Measurements from ENCODE around the gene PER1.

PER1 gene

GRCh38 chr17:8122924-8123694 lies 29.1 kb downstream of the PER1 start:
- DNase-seq (ENCODE audit: insufficient read length, low spot score) (no peak), FAIRE-seq (no peak)
- TF ChIP-seq TAF1 (IDR thresholded peaks at IDR 0.05; ENCODE audit: low read depth, low read length) (no peak), SPI1 (IDR thresholded peaks at IDR 0.05; ENCODE audit: low read depth, low read length) (no peak), POLR2A (IDR thresholded peaks at IDR 0.05; ENCODE audit: low read depth, low read length) (no peak), POU2F2 (IDR thresholded peaks at IDR 0.05; ENCODE audit: low read depth, low read length) (no peak), PAX5 (IDR thresholded peaks at IDR 0.05; ENCODE audit: insufficient read depth, low read length, severe bottlenecking) (no peak), POLR2AphosphoS5 (IDR thresholded peaks at IDR 0.05; ENCODE audit: low read depth, low read length) (no peak)

DNA sequence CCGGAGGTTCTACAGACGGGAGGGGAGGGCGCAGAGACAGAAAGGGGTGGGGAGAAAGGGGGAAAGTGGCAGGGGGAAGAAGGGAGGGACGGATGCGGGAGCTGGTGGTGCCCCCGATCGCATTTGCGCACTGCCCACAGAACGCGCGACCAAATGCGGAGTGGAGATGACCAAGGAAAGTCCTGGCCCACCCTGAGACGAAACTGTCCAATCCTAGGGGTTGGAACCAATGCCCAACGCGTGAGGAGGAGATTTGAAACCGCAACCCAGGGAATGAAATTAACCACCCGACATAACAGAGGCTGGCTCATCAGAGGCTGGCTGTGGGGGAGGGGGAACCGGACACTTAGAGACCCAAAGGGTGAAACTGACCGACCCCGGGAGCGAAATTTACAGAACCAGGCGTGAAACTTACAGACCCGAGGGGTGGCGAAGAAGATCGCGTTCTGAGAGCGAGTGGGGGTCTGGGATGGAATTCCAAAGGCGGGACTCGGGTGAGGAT lies 29.7 kb downstream of the PER1 start:
- TF ChIP-seq POU2F2 (IDR thresholded peaks at IDR 0.05; ENCODE audit: low read depth, low read length) (no peak), SPI1 (IDR thresholded peaks at IDR 0.05; ENCODE audit: low read depth, low read length) (no peak), TAF1 (IDR thresholded peaks at IDR 0.05; ENCODE audit: low read depth, low read length) (no peak), POLR2A (IDR thresholded peaks at IDR 0.05; ENCODE audit: low read depth, low read length) (no peak), PAX5 (IDR thresholded peaks at IDR 0.05; ENCODE audit: insufficient read depth, low read length, severe bottlenecking) (no peak), POLR2AphosphoS5 (IDR thresholded peaks at IDR 0.05; ENCODE audit: low read depth, low read length) (no peak)
- DNase-seq (ENCODE audit: insufficient read length, low spot score) (no peak), FAIRE-seq (no peak)

DNA sequence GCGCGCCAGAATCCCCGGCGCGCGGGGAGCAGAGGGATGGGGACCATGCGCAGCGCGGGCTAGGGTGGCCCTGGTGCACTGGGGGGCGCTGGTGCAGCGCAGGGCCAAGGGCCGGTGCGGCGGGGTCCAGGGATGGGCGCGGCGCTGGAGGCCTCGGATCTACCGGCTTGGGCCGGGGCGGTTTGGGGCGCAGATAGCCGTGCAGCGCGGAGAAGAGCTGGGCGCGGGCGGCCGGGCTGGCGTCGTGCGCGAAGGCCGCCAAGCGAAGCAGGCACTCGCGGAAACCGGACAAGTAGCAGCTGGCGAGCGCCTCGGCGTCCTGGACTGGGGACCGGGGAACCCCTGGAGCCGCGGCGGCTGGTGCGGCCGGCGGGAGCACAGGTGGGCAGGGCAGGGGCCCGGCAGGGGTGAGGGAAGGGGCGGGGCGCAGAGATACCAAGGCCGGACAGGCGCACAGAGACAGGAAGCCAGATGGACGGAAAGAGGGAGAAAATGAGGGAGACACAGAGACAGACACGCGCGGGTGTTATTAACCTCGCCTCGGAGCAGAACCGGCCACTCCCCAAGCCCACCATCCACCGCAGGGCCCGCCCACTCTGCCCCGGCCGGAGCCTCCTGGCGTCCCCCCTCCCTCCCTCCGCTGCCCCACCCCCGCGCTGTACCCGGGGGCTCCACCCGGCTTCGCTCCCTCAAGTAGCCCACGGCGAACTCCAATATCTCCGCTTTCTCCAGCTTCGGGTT lies 30.4 kb downstream of the PER1 start:
- FAIRE-seq: peak; percentile 54
- DNase-seq (ENCODE audit: insufficient read length, low spot score): no peak

DNA sequence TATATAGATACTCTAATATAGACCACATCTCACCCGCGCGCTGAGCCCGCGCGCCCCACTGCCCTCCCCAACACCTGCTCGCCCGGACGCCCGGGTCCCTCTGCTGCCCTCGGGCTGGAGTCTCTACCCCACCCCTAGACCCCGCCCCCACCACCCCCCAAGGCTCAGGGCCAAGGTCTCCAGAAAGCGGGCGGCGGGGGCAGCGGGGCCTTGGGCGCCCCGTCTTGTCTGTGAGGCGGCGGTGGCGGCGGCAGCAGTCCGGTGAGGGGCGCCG lies 30.9 kb downstream of the PER1 start:
- DNase-seq (ENCODE audit: insufficient read length, low spot score) (no peak), FAIRE-seq (no peak)
- TF ChIP-seq POLR2A (IDR thresholded peaks at IDR 0.05; ENCODE audit: low read depth, low read length) (no peak), PAX5 (IDR thresholded peaks at IDR 0.05; ENCODE audit: insufficient read depth, low read length, severe bottlenecking) (no peak), POU2F2 (IDR thresholded peaks at IDR 0.05; ENCODE audit: low read depth, low read length) (no peak), POLR2AphosphoS5 (IDR thresholded peaks at IDR 0.05; ENCODE audit: low read depth, low read length) (no peak), TAF1 (IDR thresholded peaks at IDR 0.05; ENCODE audit: low read depth, low read length) (no peak), SPI1 (IDR thresholded peaks at IDR 0.05; ENCODE audit: low read depth, low read length) (no peak)

More for the DNA sequence above, 30.4 kb downstream of the PER1 start:
- no peak for TF ChIP-seq POLR2A (IDR thresholded peaks at IDR 0.05; ENCODE audit: low read depth, low read length)
- TF ChIP-seq POLR2AphosphoS5 (IDR thresholded peaks at IDR 0.05; ENCODE audit: low read depth, low read length): no peak
- no peak for TF ChIP-seq SPI1 (IDR thresholded peaks at IDR 0.05; ENCODE audit: low read depth, low read length)
- no peak for TF ChIP-seq TAF1 (IDR thresholded peaks at IDR 0.05; ENCODE audit: low read depth, low read length)
- no peak for TF ChIP-seq POU2F2 (IDR thresholded peaks at IDR 0.05; ENCODE audit: low read depth, low read length)
- TF ChIP-seq PAX5 (IDR thresholded peaks at IDR 0.05; ENCODE audit: insufficient read depth, low read length, severe bottlenecking): no peak

DNA sequence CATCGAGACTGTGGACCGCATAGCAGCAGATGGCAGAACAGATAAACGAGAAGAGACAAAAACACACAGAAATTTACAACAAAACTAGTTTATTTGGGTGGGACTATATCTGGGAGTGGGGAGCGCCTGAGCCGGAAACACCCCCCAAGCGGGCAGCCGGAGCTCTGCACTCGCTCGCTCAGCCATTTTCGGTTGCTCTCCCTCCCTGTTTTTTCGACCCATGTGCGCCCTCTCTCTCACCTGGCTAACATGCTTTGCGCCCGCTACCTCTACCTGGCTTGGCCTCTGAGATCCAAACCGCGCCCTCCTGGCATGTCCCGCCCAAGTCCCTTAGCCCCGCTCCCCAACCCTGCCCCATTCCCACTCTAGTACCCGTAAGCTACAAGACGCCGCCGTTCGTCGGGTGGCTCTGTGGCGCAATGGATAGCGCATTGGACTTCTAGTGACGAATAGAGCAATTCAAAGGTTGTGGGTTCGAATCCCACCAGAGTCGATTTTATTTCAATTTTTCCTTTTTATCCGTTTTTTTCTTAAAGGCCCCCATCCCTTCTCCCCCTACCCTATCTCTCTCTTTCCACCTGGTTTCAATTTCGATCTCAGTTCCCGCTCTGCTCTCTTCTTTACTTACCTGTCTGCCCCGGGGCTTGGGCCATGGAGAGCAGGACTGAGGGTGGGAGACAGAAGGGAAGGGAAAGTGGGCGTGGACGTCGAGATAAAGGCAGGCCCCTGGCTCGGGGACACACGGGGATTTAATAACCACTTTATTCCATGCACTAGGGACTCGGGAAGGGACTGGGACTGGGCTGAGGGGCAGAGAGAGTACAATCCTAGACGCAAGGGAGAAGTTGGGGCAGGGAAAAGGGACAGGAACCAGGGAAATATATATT lies 31.4 kb downstream of the PER1 start:
- FAIRE-seq: no peak
- no peak for TF ChIP-seq POLR2AphosphoS5 (IDR thresholded peaks at IDR 0.05; ENCODE audit: low read depth, low read length)
- TF ChIP-seq TAF1 (IDR thresholded peaks at IDR 0.05; ENCODE audit: low read depth, low read length): no peak
- TF ChIP-seq POU2F2 (IDR thresholded peaks at IDR 0.05; ENCODE audit: low read depth, low read length): no peak
- no peak for TF ChIP-seq PAX5 (IDR thresholded peaks at IDR 0.05; ENCODE audit: insufficient read depth, low read length, severe bottlenecking)
- no peak for TF ChIP-seq SPI1 (IDR thresholded peaks at IDR 0.05; ENCODE audit: low read depth, low read length)
- no peak for TF ChIP-seq POLR2A (IDR thresholded peaks at IDR 0.05; ENCODE audit: low read depth, low read length)
- no peak for DNase-seq (ENCODE audit: insufficient read length, low spot score)

DNA sequence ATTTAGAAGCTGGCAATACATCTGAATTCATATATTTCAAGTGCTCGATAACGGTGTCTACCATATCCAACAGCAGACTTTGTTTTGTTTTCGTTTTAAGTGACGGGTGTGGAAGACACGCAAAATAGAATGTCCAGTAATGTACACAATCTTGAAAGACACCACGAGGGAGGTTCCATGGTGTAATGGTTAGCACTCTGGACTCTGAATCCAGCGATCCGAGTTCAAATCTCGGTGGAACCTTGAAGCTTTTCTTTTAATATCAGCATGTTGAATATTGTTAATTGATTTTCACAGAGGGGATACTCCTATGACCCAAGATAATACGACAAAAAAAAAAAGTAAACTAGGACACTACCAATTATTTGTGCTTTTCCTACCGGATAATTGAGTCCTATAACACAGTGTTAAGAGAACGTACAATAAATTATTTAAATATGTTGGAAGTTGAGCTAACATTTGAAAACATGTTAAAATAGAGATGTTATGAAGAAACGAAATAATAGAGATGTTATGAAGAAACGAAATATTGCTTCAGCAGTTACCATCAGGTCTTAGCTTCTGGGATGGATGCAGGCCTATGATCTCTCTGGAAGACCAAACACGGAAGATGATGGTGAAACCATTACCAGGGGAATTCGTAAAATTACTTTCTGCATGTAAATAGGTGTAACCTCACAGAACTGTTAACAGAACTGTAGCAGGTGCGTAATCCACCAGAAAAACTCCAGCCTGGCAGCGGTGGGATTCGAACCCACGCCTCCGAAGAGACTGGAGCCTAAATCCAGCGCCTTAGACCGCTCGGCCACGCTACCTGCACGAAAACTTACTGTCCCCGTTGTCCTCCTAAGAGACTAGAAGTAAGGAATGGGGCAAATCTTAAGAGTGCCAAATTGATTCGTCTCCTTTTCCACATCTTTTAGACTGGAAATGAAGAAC lies 32.4 kb downstream of the PER1 start:
- DNase-seq (ENCODE audit: insufficient read length, low spot score) (no peak), FAIRE-seq (peak; percentile 91)
- TF ChIP-seq POLR2A (IDR thresholded peaks at IDR 0.05; ENCODE audit: low read depth, low read length): no peak
- no peak for TF ChIP-seq SPI1 (IDR thresholded peaks at IDR 0.05; ENCODE audit: low read depth, low read length)
- no peak for TF ChIP-seq PAX5 (IDR thresholded peaks at IDR 0.05; ENCODE audit: insufficient read depth, low read length, severe bottlenecking)
- no peak for TF ChIP-seq TAF1 (IDR thresholded peaks at IDR 0.05; ENCODE audit: low read depth, low read length)
- no peak for TF ChIP-seq POLR2AphosphoS5 (IDR thresholded peaks at IDR 0.05; ENCODE audit: low read depth, low read length)
- TF ChIP-seq POU2F2 (IDR thresholded peaks at IDR 0.05; ENCODE audit: low read depth, low read length): no peak

GRCh38 chr17:8118769-8119580 lies 33.2 kb downstream of the PER1 start:
- peak; percentile 76 for DNase-seq (ENCODE audit: insufficient read length, low spot score)
- no peak for FAIRE-seq
- TF ChIP-seq SPI1 (IDR thresholded peaks at IDR 0.05; ENCODE audit: low read depth, low read length) (no peak), POU2F2 (IDR thresholded peaks at IDR 0.05; ENCODE audit: low read depth, low read length) (no peak), POLR2A (IDR thresholded peaks at IDR 0.05; ENCODE audit: low read depth, low read length) (no peak), TAF1 (IDR thresholded peaks at IDR 0.05; ENCODE audit: low read depth, low read length) (no peak), POLR2AphosphoS5 (IDR thresholded peaks at IDR 0.05; ENCODE audit: low read depth, low read length) (no peak), PAX5 (IDR thresholded peaks at IDR 0.05; ENCODE audit: insufficient read depth, low read length, severe bottlenecking) (no peak)

All from GM12891 (cell line).